HL-60 (cell line): ENCODE data around the gene FGF1.

Experiments
- DNase-seq, 2 experiments: peaks; one replicate each; pipeline ENCODE4 v3.0.0-alpha.2; 2010 to 2020; ENCODE audit warnings: low read depth in 1 of 2, low spot score in 1 of 2
- H3K27ac ChIP-seq: fragments of 250-450 bp; sonication (Bioruptor Pico); replicated peaks from 2 replicates; pipeline ENCODE4 v1.5.1; 2020; ENCODE audit warnings: mild to moderate bottlenecking, moderate library complexity
- H3K27me3 ChIP-seq: fragments of 250-450 bp; sonication (Bioruptor Pico); 2 replicates; pipeline ENCODE4 v1.5.1; 2021; ENCODE audit warnings: mild to moderate bottlenecking, moderate library complexity; ENCODE audit not compliant: insufficient read depth, poor library complexity, severe bottlenecking
- H3K4me3 ChIP-seq: replicated peaks from 2 replicates; pipeline ENCODE4 v1.5.1; 2011; ENCODE audit warnings: mild to moderate bottlenecking, control low read depth, low read length; ENCODE audit not compliant: insufficient read depth
- CTCF ChIP-seq: IDR thresholded peaks from one replicate; pipeline ENCODE4 v1.5.1; 2011; ENCODE audit warnings: low read length, control low read depth, inconsistent platforms; ENCODE audit not compliant: insufficient read depth
- GABPA ChIP-seq: IDR thresholded peaks from 2 replicates; pipeline ENCODE4 v1.6.1; 2012; ENCODE audit warnings: low read depth
- POLR2AphosphoS5 ChIP-seq: IDR thresholded peaks from 2 replicates; pipeline ENCODE4 v1.6.1; 2012; ENCODE audit warnings: low read depth
- REST ChIP-seq: IDR thresholded peaks from 2 replicates; pipeline ENCODE4 v1.6.1; 2012; ENCODE audit warnings: low read depth; ENCODE audit not compliant: insufficient replicate concordance
- SPI1 ChIP-seq: IDR thresholded peaks from 2 replicates; pipeline ENCODE4 v1.6.1; 2012; ENCODE audit warnings: low read depth, mild to moderate bottlenecking, borderline replicate concordance

FGF1 gene

GRCh38 chr5:142661957-142662356 is 23.9 kb downstream of the FGF1 start:
- DNase-seq, result no peak
- no peak for TF ChIP-seq POLR2AphosphoS5
- TF ChIP-seq SPI1, result no peak
- no peak for TF ChIP-seq CTCF
- TF ChIP-seq GABPA, result no peak
- TF ChIP-seq REST, result no peak
- Histone ChIP-seq H3K27ac (no peak overlapping the region), H3K4me3 (no peak overlapping the region), H3K27me3 (no peaks in the 10 kb centered on the region)

- no peak overlapping the region for H3K27ac ChIP-seq
- no peak overlapping the region for H3K4me3 ChIP-seq
- H3K27me3 ChIP-seq, result peaks cover 3% of the 10 kb centered on the region
- TF ChIP-seq CTCF (no peak), POLR2AphosphoS5 (no peak), REST (no peak)
- no peak for DNase-seq
Measured at GRCh38 chr5:142661143-142661542, 24.7 kb downstream of the FGF1 start.

GRCh38 chr5:142660731-142661130 is 25.2 kb downstream of the FGF1 start:
- H3K27ac ChIP-seq, result no peak overlapping the region
- no peak overlapping the region for H3K4me3 ChIP-seq
- peaks cover 3% of the 10 kb centered on the region for H3K27me3 ChIP-seq
- no peak for DNase-seq
- TF ChIP-seq REST, result no peak
- TF ChIP-seq GABPA, result no peak
- TF ChIP-seq CTCF, result no peak
- no peak for TF ChIP-seq SPI1
- no peak for TF ChIP-seq POLR2AphosphoS5
